ENCODE measurements around the gene UCKL1.

The UCKL1 gene

GRCh38 chr20:63911176-63911575 lies 45.0 kb downstream of the UCKL1 start:
- TF ChIP-seq SP1 (IDR thresholded peaks at IDR 0.05) (no peak), ELF4 (IDR thresholded peaks at IDR 0.05) (no peak), TARDBP (IDR thresholded peaks at IDR 0.05) (no peak), PKNOX1 (IDR thresholded peaks at IDR 0.05) (no peak), FOXK2 (IDR thresholded peaks at IDR 0.05) (no peak), FOXA1 (IDR thresholded peaks at IDR 0.05) (no peak), CTBP1 (IDR thresholded peaks at IDR 0.05; ENCODE audit: borderline replicate concordance) (no peak), FOXM1 (IDR thresholded peaks at IDR 0.05; ENCODE audit: borderline replicate concordance) (no peak), L3MBTL2 (conservative IDR thresholded peaks at IDR 0.05) (no peak), ARNT (IDR thresholded peaks at IDR 0.05) (no peak), BHLHE40 (IDR thresholded peaks at IDR 0.05; ENCODE audit: borderline replicate concordance) (no peak), HDGF (IDR thresholded peaks at IDR 0.05; ENCODE audit: borderline replicate concordance) (no peak), NFRKB (IDR thresholded peaks at IDR 0.05) (no peak)
- POLR2A ChIA-PET: interaction anchor here (0.6 to 1.2 kb wide), 3 partner anchors 16 to 182 kb away, joined by 3 to 4 read pairs (median 3); partner anchors contain the start of gene UCKL1
- DNase-seq (ENCODE audit: extremely low spot score): no peak

DNA sequence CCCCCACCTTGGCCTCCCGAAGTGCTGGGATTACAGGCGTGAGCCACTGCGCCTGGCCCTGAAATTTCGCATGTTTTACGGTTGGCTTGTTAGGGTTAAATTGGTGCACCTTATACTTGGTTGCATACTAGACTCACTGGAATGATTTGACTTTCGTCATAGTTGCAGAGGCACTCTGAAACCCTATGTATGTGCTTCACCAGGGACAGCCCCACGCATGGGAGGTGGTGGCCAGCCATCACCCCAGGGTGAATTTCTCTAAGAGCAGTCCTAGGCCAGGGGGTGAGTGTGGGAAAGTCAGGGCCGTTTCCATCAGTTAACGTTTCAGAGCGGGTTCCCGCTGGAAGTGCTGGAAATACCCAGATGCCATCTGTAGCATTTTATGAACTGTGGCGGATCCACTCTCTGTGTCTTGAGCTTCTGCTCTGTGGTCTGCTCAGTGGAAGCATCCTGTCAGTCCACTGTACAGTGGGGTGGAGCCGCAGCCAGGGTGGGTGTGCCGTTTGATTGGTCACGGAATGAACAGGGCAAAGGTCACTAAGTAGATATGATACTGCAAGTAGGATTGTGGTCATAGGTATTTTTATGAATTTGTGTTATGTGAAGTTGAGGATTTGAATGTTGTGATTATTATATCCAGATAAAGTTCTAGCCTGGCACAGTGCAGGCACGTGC lies 48.1 kb downstream of the UCKL1 start:
- no peak for DNase-seq (ENCODE audit: extremely low spot score)
- CTCF ChIA-PET: interaction anchor here (0.6 kb wide), 2 partner anchors 49 to 89 kb away, joined by 3 to 4 read pairs; no protein-coding TSS in a partner anchor
- TF ChIP-seq NFRKB (IDR thresholded peaks at IDR 0.05) (no peak), SP1 (IDR thresholded peaks at IDR 0.05) (no peak), L3MBTL2 (conservative IDR thresholded peaks at IDR 0.05) (no peak), HDGF (IDR thresholded peaks at IDR 0.05; ENCODE audit: borderline replicate concordance) (no peak), TARDBP (IDR thresholded peaks at IDR 0.05) (no peak), PKNOX1 (IDR thresholded peaks at IDR 0.05) (no peak), FOXM1 (IDR thresholded peaks at IDR 0.05; ENCODE audit: borderline replicate concordance) (no peak), ARNT (IDR thresholded peaks at IDR 0.05) (no peak), FOXA1 (IDR thresholded peaks at IDR 0.05) (no peak), LEF1 (IDR thresholded peaks at IDR 0.05; ENCODE audit: borderline replicate concordance) (no peak), BHLHE40 (IDR thresholded peaks at IDR 0.05; ENCODE audit: borderline replicate concordance) (no peak), ELF4 (IDR thresholded peaks at IDR 0.05) (no peak), ZNF384 (IDR thresholded peaks at IDR 0.05) (no peak), SUZ12 (IDR thresholded peaks at IDR 0.05) (no peak)
- POLR2A ChIA-PET: no interaction called here

More at GRCh38 chr20:63911176-63911575, 45.0 kb downstream of the UCKL1 start:
- CTCF ChIA-PET: no interaction called here

- no peak for DNase-seq (ENCODE audit: extremely low spot score)
- CTCF ChIA-PET: no interaction called here
- POLR2A ChIA-PET: no interaction called here
- TF ChIP-seq HDGF (IDR thresholded peaks at IDR 0.05; ENCODE audit: borderline replicate concordance) (no peak), NFRKB (IDR thresholded peaks at IDR 0.05) (no peak), FOXA1 (IDR thresholded peaks at IDR 0.05) (no peak), BHLHE40 (IDR thresholded peaks at IDR 0.05; ENCODE audit: borderline replicate concordance) (no peak), ELF4 (IDR thresholded peaks at IDR 0.05) (no peak), FOXM1 (IDR thresholded peaks at IDR 0.05; ENCODE audit: borderline replicate concordance) (no peak), ARNT (IDR thresholded peaks at IDR 0.05) (no peak), ZNF384 (IDR thresholded peaks at IDR 0.05) (no peak), SUZ12 (IDR thresholded peaks at IDR 0.05) (no peak)
Observed at GRCh38 chr20:63903796-63904561, 52.2 kb downstream of the UCKL1 start.

- ChIA-PET CTCF (no interaction called here), POLR2A (no interaction called here)
- DNase-seq (ENCODE audit: extremely low spot score): no peak
- TF ChIP-seq ZNF384 (IDR thresholded peaks at IDR 0.05) (no peak), SP1 (IDR thresholded peaks at IDR 0.05) (no peak), FOXM1 (IDR thresholded peaks at IDR 0.05; ENCODE audit: borderline replicate concordance) (no peak), HDGF (IDR thresholded peaks at IDR 0.05; ENCODE audit: borderline replicate concordance) (no peak), PKNOX1 (IDR thresholded peaks at IDR 0.05) (no peak), FOXA1 (IDR thresholded peaks at IDR 0.05) (no peak), LEF1 (IDR thresholded peaks at IDR 0.05; ENCODE audit: borderline replicate concordance) (no peak), NFRKB (IDR thresholded peaks at IDR 0.05) (no peak), FOXK2 (IDR thresholded peaks at IDR 0.05) (no peak), TARDBP (IDR thresholded peaks at IDR 0.05) (no peak), ARNT (IDR thresholded peaks at IDR 0.05) (no peak), ELF4 (IDR thresholded peaks at IDR 0.05) (no peak)
Observed at GRCh38 chr20:63900413-63900812, 55.8 kb downstream of the UCKL1 start.

- ChIA-PET POLR2A (no interaction called here), CTCF (no interaction called here)
- no peak for TF ChIP-seq FOXK2 (IDR thresholded peaks at IDR 0.05)
- TF ChIP-seq FOXA1 (IDR thresholded peaks at IDR 0.05): no peak
- no peak for TF ChIP-seq ELF4 (IDR thresholded peaks at IDR 0.05)
- TF ChIP-seq BHLHE40 (IDR thresholded peaks at IDR 0.05; ENCODE audit: borderline replicate concordance): no peak
- TF ChIP-seq L3MBTL2 (conservative IDR thresholded peaks at IDR 0.05): no peak
- TF ChIP-seq ZNF384 (IDR thresholded peaks at IDR 0.05): no peak
- TF ChIP-seq HDGF (IDR thresholded peaks at IDR 0.05; ENCODE audit: borderline replicate concordance): no peak
- TF ChIP-seq TARDBP (IDR thresholded peaks at IDR 0.05): no peak
- no peak for TF ChIP-seq ARNT (IDR thresholded peaks at IDR 0.05)
- TF ChIP-seq SP1 (IDR thresholded peaks at IDR 0.05): no peak
- TF ChIP-seq FOXM1 (IDR thresholded peaks at IDR 0.05; ENCODE audit: borderline replicate concordance): no peak
- TF ChIP-seq SUZ12 (IDR thresholded peaks at IDR 0.05): no peak
- TF ChIP-seq LEF1 (IDR thresholded peaks at IDR 0.05; ENCODE audit: borderline replicate concordance): no peak
- no peak for TF ChIP-seq NFRKB (IDR thresholded peaks at IDR 0.05)
- TF ChIP-seq CTBP1 (IDR thresholded peaks at IDR 0.05; ENCODE audit: borderline replicate concordance): no peak
- TF ChIP-seq PKNOX1 (IDR thresholded peaks at IDR 0.05): no peak
Observed at GRCh38 chr20:63898882-63899558, 57.2 kb downstream of the UCKL1 start.

More at GRCh38 chr20:63898882-63899558, 57.2 kb downstream of the UCKL1 start:
- DNase-seq (ENCODE audit: extremely low spot score): no peak
